Neural cell (in vitro differentiated cells): ENCODE measurements around the gene COX7B2. TPM values are rescaled to one million over a fixed set of nuclear protein-coding genes. Genes with fewer than 3 reads are reported as not detected.
A peak's percentile ranks its signal among the peaks of the same experiment; 100 is the strongest.

ENCODE experiments used
- H2AFZ ChIP-seq: fragments of 200-600, 300-800 bp; sonication (generic), shearing (Covaris generic); 2 replicates; pipeline ENCODE4 v1.6.0; 2014; ENCODE audit warnings: low read depth, mild to moderate bottlenecking, antibody characterized with exemption, low read length, moderate library complexity
- H3F3A ChIP-seq: fragments of 200-600 bp; shearing (Covaris generic); 2 replicates; pipeline ENCODE4 v1.6.1; 2016; ENCODE audit warnings: mild to moderate bottlenecking, moderate library complexity, mixed read lengths, antibody characterized with exemption, low read length; ENCODE audit not compliant: insufficient read depth, poor library complexity, severe bottlenecking
- H3K27ac ChIP-seq: fragments of 200-600, 300-800 bp; sonication (generic), shearing (Covaris generic); 2 replicates; pipeline ENCODE4 v1.5.1; 2014; ENCODE audit warnings: mild to moderate bottlenecking, low read length, moderate library complexity
- H3K27me3 ChIP-seq: fragments of 300-800, 200-600 bp; sonication (generic), shearing (Covaris generic); 2 replicates; pipeline ENCODE4 v1.6.0; 2014; ENCODE audit warnings: mild to moderate bottlenecking, low read depth, low read length, moderate library complexity; ENCODE audit not compliant: insufficient read depth
- H3K36me3 ChIP-seq: fragments of 300-800, 200-600 bp; sonication (generic), shearing (Covaris generic); 2 replicates; pipeline ENCODE4 v1.5.1; 2014; ENCODE audit warnings: mild to moderate bottlenecking, antibody characterized with exemption, low read length, moderate library complexity; ENCODE audit not compliant: insufficient read depth
- H3K4me2 ChIP-seq: fragments of 300-800, 200-600 bp; sonication (generic), shearing (Covaris generic); 2 replicates; pipeline ENCODE4 v1.6.0; 2014; ENCODE audit warnings: mild to moderate bottlenecking, low read length
- H3K4me3 ChIP-seq: fragments of 300-800, 200-600 bp; sonication (generic), shearing (Covaris generic); 2 replicates; pipeline ENCODE4 v1.5.1; 2014; ENCODE audit warnings: mild to moderate bottlenecking, low read length, moderate library complexity
- H3K79me2 ChIP-seq: fragments of 200-600 bp; shearing (Covaris generic); replicated peaks from 2 replicates; pipeline ENCODE4 v1.6.0; 2014; ENCODE audit warnings: mild to moderate bottlenecking, low read length, moderate library complexity; ENCODE audit not compliant: insufficient read depth
- H3K9ac ChIP-seq: fragments of 300-800, 200-600 bp; sonication (generic), shearing (Covaris generic); 2 replicates; pipeline ENCODE4 v1.6.1; 2016; ENCODE audit warnings: mild to moderate bottlenecking, low read length, mixed read lengths
- H3K9me2 ChIP-seq: fragments of 200-600 bp; shearing (Covaris generic); 2 replicates; pipeline ENCODE4 v1.6.1; 2016; ENCODE audit warnings: mild to moderate bottlenecking, low read length, mixed read lengths; ENCODE audit not compliant: insufficient read depth
- H3K9me3 ChIP-seq: fragments of 200-600, 300-800 bp; sonication (generic), shearing (Covaris generic); 2 replicates; pipeline ENCODE4 v1.6.1; 2016; ENCODE audit warnings: mild to moderate bottlenecking, mixed run types, low read length, moderate library complexity, mixed read lengths
- H4K20me1 ChIP-seq: fragments of 200-600 bp; shearing (Covaris generic); 2 replicates; pipeline ENCODE4 v1.6.1; 2016; ENCODE audit warnings: mild to moderate bottlenecking, mixed run types; ENCODE audit not compliant: insufficient read depth
- EP300 ChIP-seq: fragments of 450-650 bp; conservative IDR thresholded peaks from 2 replicates; pipeline ENCODE4 v1.6.1; 2014; ENCODE audit warnings: antibody characterized with exemption, mild to moderate bottlenecking, moderate library complexity; ENCODE audit not compliant: poor library complexity, severe bottlenecking
- EZH2 ChIP-seq: fragments of 200-600, 300-800 bp; shearing (Covaris generic), sonication (generic); IDR thresholded peaks from 2 replicates; pipeline ENCODE4 v1.6.1; 2014; ENCODE audit warnings: antibody characterized with exemption, low read length, borderline replicate concordance, mild to moderate bottlenecking; ENCODE audit not compliant: insufficient read depth, poor library complexity, severe bottlenecking
- MXI1 ChIP-seq: fragments of 450-650 bp; conservative IDR thresholded peaks from 2 replicates; pipeline ENCODE4 v1.6.1; 2014; ENCODE audit warnings: antibody characterized with exemption, mild to moderate bottlenecking; ENCODE audit not compliant: poor library complexity, severe bottlenecking
- POLR2AphosphoS5 ChIP-seq: IDR thresholded peaks from 2 replicates; pipeline ENCODE4 v1.6.1; 2012
- RAD21 ChIP-seq: fragments of 450-650 bp; conservative IDR thresholded peaks from 2 replicates; pipeline ENCODE4 v1.6.1; 2014; ENCODE audit warnings: antibody characterized with exemption, mild to moderate bottlenecking, moderate library complexity
- SMC3 ChIP-seq: fragments of 450-650 bp; conservative IDR thresholded peaks from 2 replicates; pipeline ENCODE4 v1.6.1; 2014; ENCODE audit warnings: antibody characterized with exemption, mild to moderate bottlenecking, moderate library complexity; ENCODE audit not compliant: poor library complexity
- TAF1 ChIP-seq: IDR thresholded peaks from 2 replicates; pipeline ENCODE4 v1.6.1; 2012; ENCODE audit warnings: low read depth
- polyA plus RNA-seq: library from polyadenylated mRNA; depleted of rRNA; stranded (reverse); fragments of >200 nt; gene quantifications from 2 replicates; pipeline ENCODE4 v1.2.3, GENCODE V29; 2014
- TF ChIP-seq, protein P1 (sequence below): IDR thresholded peaks from 2 replicates; pipeline ENCODE4 v1.6.1; 2012; ENCODE audit warnings: borderline replicate concordance
- TF ChIP-seq, protein P2 (sequence below): fragments of 450-650 bp; IDR thresholded peaks from 2 replicates; pipeline ENCODE4 v1.5.1; 2014; ENCODE audit warnings: antibody characterized with exemption, mild to moderate bottlenecking, moderate library complexity; ENCODE audit not compliant: poor library complexity, severe bottlenecking

COX7B2 gene
- polyA plus RNA-seq, 1 donor from 2014 or later, result not detected

DNA sequence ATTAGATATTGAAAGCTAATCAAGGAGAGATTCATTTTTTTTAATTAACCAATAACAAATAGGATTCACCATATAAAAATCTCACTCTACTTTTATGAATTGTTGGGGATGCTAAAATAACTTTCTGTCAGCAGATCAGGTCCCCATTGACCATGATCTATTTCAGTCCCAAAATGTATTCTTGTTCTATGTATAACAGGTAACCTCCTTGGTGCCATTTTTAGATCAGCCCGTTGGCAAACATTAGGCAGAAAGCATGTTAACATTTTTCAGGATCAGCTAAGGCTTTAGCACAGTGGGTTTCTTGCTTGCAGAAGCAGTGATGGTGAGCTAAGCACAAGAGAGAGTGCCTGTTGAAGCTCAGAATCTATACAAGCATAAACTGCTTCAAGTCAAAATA lies 40.8 kb upstream of the COX7B2 start:
- Histone ChIP-seq H2AFZ (no peak overlapping the region), H3K9ac (no peak overlapping the region), H3K27me3 (no peaks in the 10 kb centered on the region), H3K4me3 (no peak overlapping the region), H3K9me3 (no peaks in the 10 kb centered on the region), H3K9me2 (no peaks in the 10 kb centered on the region), H3K79me2 (no peaks in the 10 kb centered on the region), H3K4me2 (no peak overlapping the region), H3F3A (no peaks in the 10 kb centered on the region), H3K36me3 (no peaks in the 10 kb centered on the region), H4K20me1 (no peaks in the 10 kb centered on the region), H3K27ac (no peak overlapping the region)
- TF ChIP-seq SMC3, result no peak
- TF ChIP-seq, protein P1, sequence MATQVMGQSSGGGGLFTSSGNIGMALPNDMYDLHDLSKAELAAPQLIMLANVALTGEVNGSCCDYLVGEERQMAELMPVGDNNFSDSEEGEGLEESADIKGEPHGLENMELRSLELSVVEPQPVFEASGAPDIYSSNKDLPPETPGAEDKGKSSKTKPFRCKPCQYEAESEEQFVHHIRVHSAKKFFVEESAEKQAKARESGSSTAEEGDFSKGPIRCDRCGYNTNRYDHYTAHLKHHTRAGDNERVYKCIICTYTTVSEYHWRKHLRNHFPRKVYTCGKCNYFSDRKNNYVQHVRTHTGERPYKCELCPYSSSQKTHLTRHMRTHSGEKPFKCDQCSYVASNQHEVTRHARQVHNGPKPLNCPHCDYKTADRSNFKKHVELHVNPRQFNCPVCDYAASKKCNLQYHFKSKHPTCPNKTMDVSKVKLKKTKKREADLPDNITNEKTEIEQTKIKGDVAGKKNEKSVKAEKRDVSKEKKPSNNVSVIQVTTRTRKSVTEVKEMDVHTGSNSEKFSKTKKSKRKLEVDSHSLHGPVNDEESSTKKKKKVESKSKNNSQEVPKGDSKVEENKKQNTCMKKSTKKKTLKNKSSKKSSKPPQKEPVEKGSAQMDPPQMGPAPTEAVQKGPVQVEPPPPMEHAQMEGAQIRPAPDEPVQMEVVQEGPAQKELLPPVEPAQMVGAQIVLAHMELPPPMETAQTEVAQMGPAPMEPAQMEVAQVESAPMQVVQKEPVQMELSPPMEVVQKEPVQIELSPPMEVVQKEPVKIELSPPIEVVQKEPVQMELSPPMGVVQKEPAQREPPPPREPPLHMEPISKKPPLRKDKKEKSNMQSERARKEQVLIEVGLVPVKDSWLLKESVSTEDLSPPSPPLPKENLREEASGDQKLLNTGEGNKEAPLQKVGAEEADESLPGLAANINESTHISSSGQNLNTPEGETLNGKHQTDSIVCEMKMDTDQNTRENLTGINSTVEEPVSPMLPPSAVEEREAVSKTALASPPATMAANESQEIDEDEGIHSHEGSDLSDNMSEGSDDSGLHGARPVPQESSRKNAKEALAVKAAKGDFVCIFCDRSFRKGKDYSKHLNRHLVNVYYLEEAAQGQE, result no peak

DNA sequence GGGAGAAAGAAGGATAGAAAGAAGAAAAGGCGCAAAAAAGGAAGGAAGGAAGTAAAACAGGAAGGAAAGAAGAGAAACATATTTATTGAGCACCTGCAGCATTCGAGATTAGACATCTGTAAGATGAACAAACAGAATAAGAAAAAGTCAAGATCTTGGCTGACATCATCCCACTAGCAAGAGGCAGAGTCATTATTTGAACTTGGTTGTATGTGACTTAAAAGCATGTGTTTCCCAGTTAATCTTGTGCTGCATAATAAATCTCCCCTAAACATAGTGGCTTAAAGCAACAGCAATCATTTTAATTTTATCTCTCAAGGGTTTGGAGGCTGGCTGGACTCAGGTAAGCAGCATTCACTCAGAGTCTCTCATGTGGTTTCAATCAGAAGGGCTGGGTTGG lies 38.5 kb upstream of the COX7B2 start:
- TF ChIP-seq MXI1, result no peak
- TF ChIP-seq RAD21, result no peak
- TF ChIP-seq SMC3, result no peak
- no peak for TF ChIP-seq EZH2
- no peak for TF ChIP-seq TAF1
- TF ChIP-seq, protein P2, sequence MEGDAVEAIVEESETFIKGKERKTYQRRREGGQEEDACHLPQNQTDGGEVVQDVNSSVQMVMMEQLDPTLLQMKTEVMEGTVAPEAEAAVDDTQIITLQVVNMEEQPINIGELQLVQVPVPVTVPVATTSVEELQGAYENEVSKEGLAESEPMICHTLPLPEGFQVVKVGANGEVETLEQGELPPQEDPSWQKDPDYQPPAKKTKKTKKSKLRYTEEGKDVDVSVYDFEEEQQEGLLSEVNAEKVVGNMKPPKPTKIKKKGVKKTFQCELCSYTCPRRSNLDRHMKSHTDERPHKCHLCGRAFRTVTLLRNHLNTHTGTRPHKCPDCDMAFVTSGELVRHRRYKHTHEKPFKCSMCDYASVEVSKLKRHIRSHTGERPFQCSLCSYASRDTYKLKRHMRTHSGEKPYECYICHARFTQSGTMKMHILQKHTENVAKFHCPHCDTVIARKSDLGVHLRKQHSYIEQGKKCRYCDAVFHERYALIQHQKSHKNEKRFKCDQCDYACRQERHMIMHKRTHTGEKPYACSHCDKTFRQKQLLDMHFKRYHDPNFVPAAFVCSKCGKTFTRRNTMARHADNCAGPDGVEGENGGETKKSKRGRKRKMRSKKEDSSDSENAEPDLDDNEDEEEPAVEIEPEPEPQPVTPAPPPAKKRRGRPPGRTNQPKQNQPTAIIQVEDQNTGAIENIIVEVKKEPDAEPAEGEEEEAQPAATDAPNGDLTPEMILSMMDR, result no peak
- TF ChIP-seq EP300, result no peak
- TF ChIP-seq POLR2AphosphoS5, result no peak
- TF ChIP-seq, protein P1, result no peak
- H3K27ac ChIP-seq, result peak overlapping the region; percentile 58
- no peak overlapping the region for H3K9ac ChIP-seq
- H3K27me3 ChIP-seq, result no peaks in the 10 kb centered on the region
- H2AFZ ChIP-seq, result no peak overlapping the region
- no peaks in the 10 kb centered on the region for H3F3A ChIP-seq
- no peak overlapping the region for H3K4me2 ChIP-seq
- no peaks in the 10 kb centered on the region for H3K36me3 ChIP-seq
- no peak overlapping the region for H3K4me3 ChIP-seq
- H3K9me2 ChIP-seq, result no peaks in the 10 kb centered on the region
- no peaks in the 10 kb centered on the region for H3K9me3 ChIP-seq
- H4K20me1 ChIP-seq, result no peaks in the 10 kb centered on the region
- H3K79me2 ChIP-seq, result no peaks in the 10 kb centered on the region
